Osteoblast (primary cell): ENCODE measurements around the gene PCDH9. TPM values are rescaled to one million over a fixed set of nuclear protein-coding genes. Genes with fewer than 3 reads are reported as not detected.
"Not testable (repeated sequence)": the region's sequence is repeated elsewhere in the genome, so short reads cannot be mapped to it uniquely, and the experiment has no call there.

Experiments
- DNase-seq: peaks from one replicate; pipeline ENCODE4 v3.0.0; 2011; ENCODE audit warnings: low spot score, mixed read lengths; ENCODE audit not compliant: insufficient read length; ENCODE audit errors: missing footprints
- H2AFZ ChIP-seq: 2 replicates; pipeline ENCODE4 v1.6.0; 2011; ENCODE audit warnings: mild to moderate bottlenecking, low read length
- H3K27ac ChIP-seq: 2 replicates; pipeline ENCODE4 v1.5.1; 2011; ENCODE audit warnings: mild to moderate bottlenecking, low read depth, low read length, moderate library complexity
- H3K27me3 ChIP-seq: 2 replicates; pipeline ENCODE4 v1.6.0; 2012; ENCODE audit warnings: mild to moderate bottlenecking, control low read depth, inconsistent platforms, low read length, moderate library complexity; ENCODE audit not compliant: insufficient read depth
- H3K36me3 ChIP-seq: 2 replicates; pipeline ENCODE4 v1.5.1; 2011; ENCODE audit warnings: mild to moderate bottlenecking, low read length, control low read depth, moderate library complexity; ENCODE audit not compliant: insufficient read depth
- H3K4me1 ChIP-seq: 2 replicates; pipeline ENCODE4 v1.5.1; 2011; ENCODE audit warnings: mild to moderate bottlenecking, low read length, control low read depth, moderate library complexity; ENCODE audit not compliant: insufficient read depth
- H3K4me2 ChIP-seq: 2 replicates; pipeline ENCODE4 v1.6.0; 2011; ENCODE audit warnings: mild to moderate bottlenecking, low read length; ENCODE audit not compliant: insufficient read depth
- H3K4me3 ChIP-seq: fragments of 200-600 bp; sonication (generic); 3 replicates; pipeline ENCODE4 v1.5.1; 2012; ENCODE audit warnings: mild to moderate bottlenecking, low read length, inconsistent platforms; ENCODE audit not compliant: insufficient read depth
- H3K79me2 ChIP-seq: 2 replicates; pipeline ENCODE4 v1.6.0; 2012; ENCODE audit warnings: mild to moderate bottlenecking, low read length, control low read depth, inconsistent platforms; ENCODE audit not compliant: insufficient read depth
- H3K9me3 ChIP-seq: 2 replicates; pipeline ENCODE4 v1.5.1; 2011; ENCODE audit warnings: low read depth, low read length, control low read depth
- H4K20me1 ChIP-seq: 2 replicates; pipeline ENCODE4 v1.6.0; 2012; ENCODE audit warnings: mild to moderate bottlenecking, low read length, control low read depth; ENCODE audit not compliant: insufficient read depth
- CTCF ChIP-seq: IDR thresholded peaks from 2 replicates; pipeline ENCODE4 v1.5.1; 2011; ENCODE audit warnings: mild to moderate bottlenecking, low read depth, low read length, moderate library complexity; ENCODE audit errors: extremely low read depth
- total RNA-seq: library from RNA; depleted of rRNA; stranded (reverse); fragments of >200 nt; gene quantifications from 2 replicates; pipeline ENCODE4 v1.2.3, GENCODE V29; 2012

PCDH9 gene
- total RNA-seq, 1 donor: 1.1 TPM

- no peaks in the 10 kb centered on the region for H3K4me1 ChIP-seq
- no peak overlapping the region for H3K4me2 ChIP-seq
- H2AFZ ChIP-seq: no peak overlapping the region
- no peak for TF ChIP-seq CTCF
- H3K9me3 ChIP-seq: no peaks in the 10 kb centered on the region
- DNase-seq: no peak
- H4K20me1 ChIP-seq: no peaks in the 10 kb centered on the region
- no peaks in the 10 kb centered on the region for H3K36me3 ChIP-seq
- no peaks in the 10 kb centered on the region for H3K79me2 ChIP-seq
- H3K27ac ChIP-seq: no peak overlapping the region
- no peak overlapping the region for H3K4me3 ChIP-seq
- H3K27me3 ChIP-seq: no peaks in the 10 kb centered on the region
These were observed 929.1 kb downstream of the PCDH9 start for GRCh38 chr13:66301006-66301405.

GRCh38 chr13:66296875-66297274, 933.3 kb downstream of the PCDH9 start:
- H3K36me3 ChIP-seq: no peaks in the 10 kb centered on the region
- H3K79me2 ChIP-seq: no peaks in the 10 kb centered on the region
- no peak for TF ChIP-seq CTCF
- no peak overlapping the region for H3K27ac ChIP-seq
- no peak for DNase-seq
- no peak overlapping the region for H2AFZ ChIP-seq
- no peaks in the 10 kb centered on the region for H3K4me1 ChIP-seq
- no peak overlapping the region for H3K4me2 ChIP-seq
- H3K27me3 ChIP-seq: no peaks in the 10 kb centered on the region
- no peaks in the 10 kb centered on the region for H4K20me1 ChIP-seq
- no peak overlapping the region for H3K4me3 ChIP-seq
- H3K9me3 ChIP-seq: no peaks in the 10 kb centered on the region

- Histone ChIP-seq H2AFZ (no peak overlapping the region), H3K27ac (no peak overlapping the region), H3K4me3 (no peak overlapping the region), H3K4me2 (no peak overlapping the region), H3K36me3 (no peaks in the 10 kb centered on the region), H3K79me2 (no peaks in the 10 kb centered on the region), H3K9me3 (no peaks in the 10 kb centered on the region), H4K20me1 (no peaks in the 10 kb centered on the region), H3K27me3 (no peaks in the 10 kb centered on the region), H3K4me1 (no peaks in the 10 kb centered on the region)
- TF ChIP-seq CTCF: no peak
- DNase-seq: no peak
These were observed 933.8 kb downstream of the PCDH9 start for GRCh38 chr13:66296328-66296727.

- H3K79me2 ChIP-seq, H3K9me3 ChIP-seq, H2AFZ ChIP-seq, H3K27ac ChIP-seq, H3K36me3 ChIP-seq, H4K20me1 ChIP-seq, H3K4me1 ChIP-seq, DNase-seq, H3K4me2 ChIP-seq, H3K27me3 ChIP-seq, H3K4me3 ChIP-seq: not testable (repeated sequence)
These were observed 943.3 kb downstream of the PCDH9 start for GRCh38 chr13:66286806-66287205.

- Histone ChIP-seq H2AFZ (no peak overlapping the region), H3K9me3 (peaks cover 3% of the 10 kb centered on the region), H3K79me2 (no peaks in the 10 kb centered on the region), H3K27ac (no peak overlapping the region), H3K36me3 (no peaks in the 10 kb centered on the region), H3K4me3 (no peak overlapping the region), H4K20me1 (no peaks in the 10 kb centered on the region), H3K27me3 (no peaks in the 10 kb centered on the region), H3K4me1 (no peaks in the 10 kb centered on the region), H3K4me2 (no peak overlapping the region)
- no peak for DNase-seq
- no peak for TF ChIP-seq CTCF
These were observed 954.7 kb downstream of the PCDH9 start for GRCh38 chr13:66275416-66275815.
